HG03196 (cell line): ENCODE data around the gene POLD2.
"Not testable (repeated sequence)": the region's sequence is repeated elsewhere in the genome, so short reads cannot be mapped to it uniquely, and the experiment has no call there.

ENCODE experiments used
- ATAC-seq: cut with Tn5 transposase; IDR thresholded peaks from one replicate; pipeline ENCODE4 v1.9.1; 2021; ENCODE audit not compliant: unreplicated experiment

POLD2 gene

DNA sequence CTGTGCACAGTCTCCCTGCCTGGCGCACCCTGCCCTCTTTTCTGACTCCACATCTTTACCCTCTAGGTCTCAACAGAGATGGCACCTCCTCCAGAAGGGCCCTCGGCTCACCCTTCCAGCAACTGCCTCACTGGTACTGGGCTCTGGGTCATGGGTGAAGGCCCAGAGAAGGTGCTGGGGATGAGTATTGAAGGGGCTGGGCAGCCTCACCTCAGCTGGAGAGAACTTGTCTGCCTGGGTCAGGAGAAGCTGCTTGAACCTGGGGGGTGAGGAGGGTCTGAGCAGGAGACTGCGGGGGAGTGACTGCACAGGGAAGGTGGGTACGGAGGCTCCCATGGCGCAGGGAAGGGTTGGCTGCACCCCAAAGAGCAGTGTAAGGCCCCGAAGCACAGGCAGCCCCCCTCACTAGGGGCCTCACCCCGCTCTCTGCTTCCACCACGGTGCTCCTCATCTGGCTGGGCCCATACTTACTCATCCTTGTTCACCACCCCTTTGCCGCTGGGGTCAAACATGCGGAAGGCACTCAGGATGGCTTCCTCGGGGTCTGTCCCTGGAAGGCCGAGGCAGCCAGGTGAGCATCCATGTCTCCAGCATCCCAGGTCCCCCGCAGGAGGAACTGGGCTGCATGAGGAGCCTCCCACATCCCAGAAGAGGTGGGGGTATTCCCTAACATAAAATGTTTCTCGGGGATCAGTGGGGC lies 16.1 kb upstream of the POLD2 start:
- no peak for ATAC-seq

DNA sequence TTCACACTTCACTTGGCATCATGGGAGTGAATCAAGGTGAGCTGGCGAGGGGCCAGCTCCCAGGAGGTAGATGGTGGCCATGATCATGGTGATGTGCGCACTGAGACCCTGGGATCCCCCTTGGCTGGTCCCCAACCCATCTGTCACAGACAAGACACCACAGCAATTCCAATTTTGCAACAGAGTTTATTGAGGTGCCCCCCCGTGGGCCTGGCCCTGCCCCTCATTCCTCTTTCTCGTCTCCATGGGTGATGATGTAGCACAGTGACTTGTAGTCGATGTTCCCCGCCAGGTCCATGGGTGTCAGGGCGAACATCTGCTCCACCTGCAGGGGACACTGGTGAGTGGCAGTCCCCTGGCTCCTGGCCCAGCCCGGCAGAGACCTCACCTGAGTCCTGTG lies 15.3 kb upstream of the POLD2 start:
- no peak for ATAC-seq

- no peak for ATAC-seq
These were observed 13.4 kb upstream of the POLD2 start for GRCh38 chr7:44136731-44137130.

DNA sequence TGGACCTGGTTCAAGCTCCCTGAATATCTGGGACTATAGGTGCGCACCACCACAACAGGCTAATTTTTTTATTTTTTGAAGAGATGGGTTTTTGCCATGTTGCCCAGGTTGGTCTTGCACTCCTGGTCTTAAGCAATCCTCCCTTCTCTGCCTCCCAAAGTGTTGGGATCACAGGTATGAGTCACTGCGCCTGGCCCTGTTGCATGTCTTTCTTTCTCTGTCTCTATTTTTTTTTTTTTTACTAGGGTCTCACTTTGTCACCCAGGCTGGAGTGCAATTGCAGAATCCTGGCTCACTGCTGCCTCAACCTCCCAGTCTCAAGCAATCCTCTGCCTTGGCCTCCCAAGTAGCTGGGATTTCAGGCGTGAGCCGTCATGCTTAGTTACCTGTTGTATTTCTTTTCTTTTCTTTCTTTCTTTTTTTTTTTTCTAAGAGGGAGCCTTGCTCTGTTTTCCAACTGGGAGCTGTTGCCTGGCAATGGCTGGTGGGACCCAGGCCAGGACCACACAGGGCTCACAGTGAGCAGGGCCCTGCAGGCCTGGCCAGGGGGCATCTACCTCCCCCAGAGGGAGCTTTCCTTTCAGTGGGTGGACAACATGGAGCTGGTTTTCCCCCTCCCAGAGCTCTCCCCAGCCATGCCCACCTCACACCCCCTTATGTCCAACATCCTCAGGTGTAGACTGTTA lies 11.7 kb upstream of the POLD2 start:
- ATAC-seq = no peak

GRCh38 chr7:44133295-44133694 lies 9.9 kb upstream of the POLD2 start:
- no peak for ATAC-seq

DNA sequence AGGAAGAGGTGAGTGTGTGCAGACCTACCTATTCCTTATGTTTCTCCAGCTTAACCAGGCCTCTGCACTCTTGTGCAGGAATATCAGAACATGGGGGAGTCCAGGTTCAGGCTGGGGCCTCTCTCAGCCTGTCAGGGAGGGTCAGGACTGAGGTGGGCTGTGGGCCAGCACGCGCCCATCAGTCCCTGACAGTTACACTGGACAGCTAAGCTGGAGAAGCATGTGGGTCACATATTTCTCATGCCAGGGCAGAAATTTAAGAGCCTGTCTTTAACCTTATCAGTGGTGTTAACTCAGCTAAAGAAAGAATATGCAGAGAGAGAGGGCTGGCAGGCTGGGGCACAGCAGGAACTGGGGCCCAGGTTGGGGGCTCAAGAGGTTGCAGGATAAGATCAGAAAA lies 8.7 kb upstream of the POLD2 start:
- no peak for ATAC-seq

GRCh38 chr7:44131173-44132029 lies 8.1 kb upstream of the POLD2 start:
- ATAC-seq = no peak

DNA sequence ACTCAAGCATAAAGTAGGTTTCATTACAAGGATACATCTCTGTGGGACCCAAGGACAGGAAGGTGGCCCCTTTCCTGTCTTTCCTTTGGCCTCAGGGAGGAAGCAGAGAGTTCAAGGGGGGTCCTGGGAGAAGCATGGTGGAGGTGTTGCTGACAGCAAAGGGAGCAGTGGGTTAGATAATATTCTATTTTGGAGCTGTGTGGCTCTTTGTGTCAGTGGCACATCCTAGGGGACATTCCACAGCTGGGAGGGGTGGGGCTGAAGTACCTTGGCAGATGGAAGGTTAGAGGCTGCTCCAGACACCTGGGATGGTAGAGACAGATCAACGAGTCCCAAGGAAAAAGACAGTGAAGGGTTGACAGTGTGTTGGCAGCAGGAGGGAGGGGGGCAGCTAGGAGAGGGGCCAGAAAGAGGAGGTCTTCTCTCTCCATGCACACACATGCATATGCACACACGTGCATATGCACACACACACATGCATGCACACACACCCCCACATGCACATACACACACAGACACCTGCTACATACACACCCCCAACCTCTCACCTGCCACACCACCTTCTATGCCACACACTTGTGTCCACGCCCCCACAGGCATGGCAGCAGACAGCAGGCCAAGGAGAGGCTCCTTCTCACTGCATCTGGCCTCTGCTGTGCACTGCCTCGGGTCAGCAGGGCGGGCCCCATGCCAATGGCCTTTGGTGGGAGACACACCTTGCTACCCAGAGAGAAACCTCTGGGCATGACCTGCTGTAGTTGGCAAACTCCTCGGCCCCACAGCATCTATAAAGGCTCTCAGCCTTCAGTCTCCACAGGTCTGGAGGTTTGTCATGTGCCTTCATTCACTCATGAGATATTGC lies 5.6 kb upstream of the POLD2 start:
- ATAC-seq = no peak

- ATAC-seq = no peak
These were observed 3.8 kb upstream of the POLD2 start for GRCh38 chr7:44127161-44127560.

DNA sequence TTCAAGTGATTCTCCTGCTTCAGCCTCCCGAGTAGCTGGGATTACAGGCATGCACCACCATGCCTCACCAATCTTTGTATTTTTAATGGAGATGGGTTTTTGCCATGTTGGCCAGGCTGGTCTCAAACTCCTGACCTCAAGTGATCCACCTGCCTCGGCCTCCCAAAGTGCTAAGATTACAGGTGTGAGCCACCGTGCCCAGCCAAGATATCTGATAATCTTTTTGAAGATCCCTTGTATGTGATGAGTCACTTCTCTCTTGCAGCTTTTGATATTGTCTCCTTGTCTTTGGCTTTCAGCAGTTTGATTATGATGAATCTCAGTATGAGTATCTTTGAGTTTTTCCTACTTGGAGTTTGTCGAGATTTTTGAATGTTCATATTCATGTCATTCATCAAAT lies 3.2 kb upstream of the POLD2 start:
- not testable (repeated sequence) for ATAC-seq

GRCh38 chr7:44124822-44125202 lies 1.5 kb upstream of the POLD2 start:
- ATAC-seq = no peak

- ATAC-seq = no peak
These were observed 819 bp downstream of the POLD2 start for GRCh38 chr7:44122529-44122928.

GRCh38 chr7:44121761-44122420 lies 1.5 kb downstream of the POLD2 start:
- no peak for ATAC-seq

- no peak for ATAC-seq
These were observed 3.0 kb downstream of the POLD2 start for GRCh38 chr7:44120395-44120794.

DNA sequence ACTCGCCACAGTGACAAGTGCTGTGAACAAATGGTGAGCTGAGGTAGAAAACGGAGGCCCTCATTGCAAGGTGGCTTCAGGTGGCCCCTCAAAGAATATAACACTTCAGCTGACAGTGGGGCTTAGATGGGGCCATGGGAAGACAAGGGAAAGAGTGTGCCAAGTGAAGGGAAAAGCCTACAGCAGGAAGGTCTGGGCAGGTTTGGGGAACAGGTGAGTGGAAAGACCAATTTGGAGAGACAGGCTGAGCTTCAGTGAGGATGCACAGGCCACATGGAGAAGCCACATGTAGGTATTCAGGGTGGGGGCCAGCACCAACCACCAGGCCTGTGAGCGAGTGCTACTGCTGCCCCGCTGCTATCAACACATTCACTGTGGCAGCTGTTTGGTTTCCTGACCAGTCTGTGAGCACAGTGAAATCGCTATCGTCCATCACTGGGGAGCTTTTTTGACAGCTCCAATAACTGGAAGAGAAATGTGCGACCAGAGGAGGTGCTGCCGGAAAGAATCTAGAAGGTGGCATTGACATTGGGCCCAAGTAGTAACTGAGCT lies 3.4 kb downstream of the POLD2 start:
- ATAC-seq = no peak

DNA sequence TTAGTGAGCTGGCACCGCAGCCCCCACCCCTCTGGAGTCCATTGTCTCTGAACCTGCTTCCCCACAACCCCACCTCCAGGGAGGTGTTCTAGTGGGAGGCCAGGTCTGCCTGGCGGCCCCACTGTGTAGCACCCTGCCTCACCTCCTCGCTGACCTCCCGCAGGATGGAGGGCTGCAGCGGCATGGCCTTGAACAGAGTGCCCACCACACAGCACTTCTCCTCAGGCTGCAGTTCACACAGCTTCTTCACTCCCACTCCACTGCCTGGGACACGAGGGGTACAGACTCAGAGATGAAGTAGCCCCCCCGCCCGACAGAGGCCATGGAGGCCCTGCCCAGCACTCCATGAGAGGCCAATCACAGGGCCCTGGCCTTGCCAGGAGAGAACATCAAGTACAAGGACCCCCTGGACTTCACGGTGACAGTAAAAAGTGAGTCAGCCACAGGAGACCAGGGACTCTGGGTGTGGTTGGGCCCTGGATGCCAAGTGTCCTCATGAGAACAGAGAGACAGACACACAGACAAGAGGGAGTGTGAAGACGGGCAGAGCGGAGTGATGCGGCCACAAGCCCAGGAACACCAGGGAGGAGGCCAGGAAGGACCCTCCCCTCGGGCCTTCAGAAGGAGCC lies 5.4 kb downstream of the POLD2 start:
- no peak for ATAC-seq

DNA sequence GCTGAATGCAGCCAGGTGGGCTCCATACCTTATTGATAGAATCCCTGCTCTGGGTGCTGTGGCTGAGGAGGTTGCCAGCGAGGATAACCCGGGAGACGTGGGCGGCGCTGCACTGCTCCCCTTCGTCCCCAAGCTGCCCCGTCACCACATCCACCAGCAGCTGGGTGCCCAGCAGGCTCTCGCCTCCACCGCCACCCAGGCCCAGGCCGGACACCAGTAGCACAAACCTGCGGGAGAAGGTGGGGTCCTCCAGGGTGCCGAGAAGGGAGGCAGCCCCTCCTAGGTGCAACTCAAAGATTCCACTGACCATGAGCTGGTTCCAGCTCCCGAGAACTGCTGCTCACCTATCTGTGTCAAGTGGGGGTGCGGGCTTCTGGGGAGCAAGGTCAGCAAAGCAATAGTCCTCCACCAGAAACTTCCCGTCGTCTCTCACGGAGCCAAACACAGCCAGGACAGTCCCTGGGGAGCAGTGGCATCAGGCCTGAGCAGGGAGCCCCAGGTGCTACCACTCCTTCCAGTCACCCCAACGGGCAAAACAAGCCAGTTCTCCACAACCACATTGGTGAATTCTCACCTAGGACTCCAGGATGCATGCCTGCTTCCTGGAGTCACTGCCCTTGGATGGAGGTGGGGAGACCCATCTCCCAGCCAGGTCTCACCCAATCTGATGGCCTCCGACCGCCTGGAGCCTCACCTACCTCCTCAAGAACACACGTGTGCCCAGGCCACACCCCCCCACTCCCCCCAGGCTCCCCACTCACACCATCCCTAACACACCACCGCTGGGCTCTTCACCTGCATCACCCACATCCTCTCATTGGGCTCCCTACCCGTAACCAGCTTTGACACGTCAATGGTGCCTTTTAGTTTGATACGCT lies 6.3 kb downstream of the POLD2 start:
- no peak for ATAC-seq

- no peak for ATAC-seq
These were observed 7.1 kb downstream of the POLD2 start for GRCh38 chr7:44116087-44116788.
